Activated T-cell treated with anti-CD3 and anti-CD28 coated beads, Interleukin-2, amount 50 U/mL, for 48 hours (primary cell): ENCODE results near the gene GPR39.

Experiments
- DNase-seq, 2 experiments: peaks; one replicate each; pipeline ENCODE4 v3.0.0-alpha.2; 2020

Gene GPR39

DNA sequence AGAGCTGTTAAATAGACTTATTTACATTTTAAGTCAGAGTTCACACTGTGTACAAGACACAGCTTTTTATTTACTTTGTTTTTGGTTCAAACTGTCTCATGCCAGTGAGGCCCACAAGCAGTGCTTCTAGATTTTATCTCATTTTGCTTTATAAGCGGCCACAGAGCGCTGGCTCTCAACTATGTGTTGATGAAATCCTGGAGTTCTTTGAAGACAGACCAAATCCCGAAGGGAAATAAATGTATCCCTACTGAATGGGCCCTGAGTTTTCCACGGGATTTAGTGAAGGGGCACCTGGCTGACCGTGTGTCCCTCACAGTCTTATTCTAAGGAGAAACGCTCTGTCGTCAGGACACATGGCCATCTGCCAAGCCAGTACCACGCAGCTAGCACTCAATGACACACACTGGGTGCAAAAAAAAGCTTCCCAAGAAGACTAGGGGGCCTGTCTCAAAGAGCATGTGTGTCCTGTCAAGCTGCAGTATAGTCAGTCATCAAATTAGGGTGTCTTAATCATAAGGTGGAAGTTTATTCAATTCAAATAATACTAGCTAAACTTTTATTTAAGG, 230.0 kb downstream of the GPR39 start:
- DNase-seq: no peak

DNA sequence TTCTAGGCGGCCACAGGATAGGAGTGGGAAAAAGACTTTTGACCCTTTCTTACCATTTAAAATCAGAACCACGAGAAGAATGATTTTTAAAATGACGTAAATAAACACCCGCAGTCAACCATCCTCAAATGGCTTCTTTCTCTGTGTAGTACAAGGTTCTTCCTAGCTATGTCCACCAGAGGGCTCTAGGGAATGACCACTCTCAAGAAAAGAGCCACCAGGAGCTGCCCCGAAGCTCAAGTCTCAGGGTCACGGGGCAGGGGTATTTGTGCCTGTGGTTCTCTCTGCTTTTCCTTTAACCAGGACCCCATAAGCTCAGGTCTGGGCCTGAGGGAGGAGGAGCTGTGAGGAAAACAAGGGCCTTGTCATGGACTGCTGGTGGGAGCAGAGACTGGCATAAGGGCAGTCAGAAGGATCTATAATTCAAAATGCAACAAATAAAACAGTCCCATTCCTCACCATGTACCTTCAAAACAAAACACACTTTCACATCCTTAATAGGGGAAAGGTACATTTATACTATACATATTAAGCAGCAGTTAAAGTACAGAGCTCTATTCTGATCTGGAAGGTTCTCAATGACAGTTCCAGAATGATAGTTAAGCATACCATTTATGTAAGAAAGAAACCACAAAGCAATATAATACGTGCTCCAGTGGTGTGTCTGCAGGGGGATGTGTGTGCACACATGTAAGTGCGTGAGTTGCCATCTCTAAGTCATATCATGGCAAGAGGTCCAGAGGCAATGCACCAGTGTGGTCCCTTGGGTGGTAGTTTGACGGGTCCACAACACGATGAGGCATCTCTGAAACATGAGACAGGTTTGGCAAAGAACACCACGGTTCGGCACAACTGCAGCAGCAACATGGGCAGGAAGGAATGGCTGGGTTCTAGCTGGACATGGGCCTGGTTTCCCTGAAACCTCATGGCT, 234.8 kb downstream of the GPR39 start:
- DNase-seq: no peak

DNA sequence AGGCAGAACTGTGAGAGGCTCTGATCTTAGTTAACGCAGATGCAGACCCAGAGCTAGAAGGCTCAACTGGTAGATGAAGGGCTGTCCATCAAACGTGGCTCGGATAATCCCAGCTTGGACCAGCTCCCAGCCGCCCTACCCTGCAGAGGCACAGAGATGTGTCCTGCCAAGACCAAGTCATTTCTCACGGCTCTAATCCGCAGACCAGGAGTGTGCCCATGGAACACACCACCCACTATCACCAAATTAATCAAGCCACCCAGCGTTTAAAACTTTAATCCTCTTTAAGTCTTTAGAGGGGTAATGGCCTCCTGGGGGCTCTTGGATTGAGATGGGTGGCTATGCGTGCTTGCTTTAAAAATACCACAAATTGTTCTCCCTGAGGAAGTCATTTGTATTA, 235.9 kb downstream of the GPR39 start:
- no peak for DNase-seq

DNA sequence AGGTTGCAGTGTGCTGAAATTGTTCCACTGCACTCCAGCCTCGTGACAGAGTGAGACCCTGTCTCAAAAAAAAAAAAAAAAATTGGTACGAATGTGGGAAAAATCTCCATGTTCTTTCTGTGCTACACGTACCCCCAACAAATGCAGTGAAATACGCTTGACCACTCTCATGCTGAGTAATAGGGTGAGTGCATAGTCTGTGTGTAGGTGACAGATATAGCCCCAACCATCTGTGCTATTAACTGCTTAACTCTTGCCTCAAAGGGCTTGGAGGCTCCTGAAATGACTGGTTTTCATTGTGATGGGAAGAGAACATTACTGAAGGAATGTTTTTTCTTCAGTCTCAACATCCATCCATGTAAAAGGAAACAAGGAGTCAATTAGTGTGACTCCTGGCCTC, 237.7 kb downstream of the GPR39 start:
- no peak for DNase-seq

DNA sequence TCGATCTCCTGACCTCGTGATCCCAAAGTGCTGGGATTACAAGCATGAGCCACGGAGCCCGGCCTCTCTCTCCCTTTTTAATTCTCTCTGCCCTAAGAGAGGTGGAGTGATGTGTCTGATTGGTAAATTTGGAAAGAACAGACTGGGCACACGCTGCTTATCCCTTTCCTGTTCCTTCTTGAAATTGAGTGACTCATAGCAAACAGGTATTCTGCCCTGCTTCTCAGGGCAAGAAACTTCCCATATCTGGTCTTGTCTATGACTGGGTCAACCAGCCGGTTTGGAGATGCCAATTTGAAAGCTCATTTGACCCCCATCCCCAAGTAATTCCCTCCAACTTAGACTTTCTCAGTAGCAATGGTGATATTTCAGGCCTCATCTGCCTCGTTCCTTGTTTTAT, 238.4 kb downstream of the GPR39 start:
- no peak for DNase-seq

DNA sequence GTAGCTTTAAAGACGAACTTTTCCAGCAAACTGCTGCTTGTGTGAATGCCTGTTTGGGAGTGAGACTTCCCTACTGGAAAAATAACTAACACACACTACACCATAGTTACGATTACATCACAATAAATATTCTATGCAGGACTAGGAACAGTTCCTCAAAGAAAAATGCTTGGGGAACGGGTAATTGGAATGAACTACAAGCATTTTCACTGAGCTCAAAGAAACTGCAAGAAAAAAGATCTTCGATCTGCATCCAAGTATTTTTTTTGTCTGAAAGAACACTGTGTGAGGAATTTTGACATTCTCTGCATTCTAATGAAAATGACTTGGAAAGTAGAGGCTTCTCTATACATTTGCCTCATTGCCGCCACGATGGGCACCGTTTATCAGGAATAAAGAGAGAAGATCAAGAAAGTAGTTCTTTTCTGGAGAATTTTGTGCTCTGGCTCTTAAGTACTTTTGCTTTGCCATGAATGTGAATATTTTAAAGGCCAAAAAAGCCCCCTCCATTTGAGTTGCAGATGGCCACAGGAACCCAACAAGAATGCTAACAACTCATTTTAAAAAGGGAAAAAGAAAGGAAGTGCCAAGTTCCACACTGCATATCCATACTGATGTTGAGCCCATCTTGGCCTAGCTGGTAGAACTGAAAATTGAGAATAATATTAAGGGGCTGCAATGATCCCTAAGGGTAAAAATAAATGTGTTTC, 239.8 kb downstream of the GPR39 start:
- no peak for DNase-seq

DNA sequence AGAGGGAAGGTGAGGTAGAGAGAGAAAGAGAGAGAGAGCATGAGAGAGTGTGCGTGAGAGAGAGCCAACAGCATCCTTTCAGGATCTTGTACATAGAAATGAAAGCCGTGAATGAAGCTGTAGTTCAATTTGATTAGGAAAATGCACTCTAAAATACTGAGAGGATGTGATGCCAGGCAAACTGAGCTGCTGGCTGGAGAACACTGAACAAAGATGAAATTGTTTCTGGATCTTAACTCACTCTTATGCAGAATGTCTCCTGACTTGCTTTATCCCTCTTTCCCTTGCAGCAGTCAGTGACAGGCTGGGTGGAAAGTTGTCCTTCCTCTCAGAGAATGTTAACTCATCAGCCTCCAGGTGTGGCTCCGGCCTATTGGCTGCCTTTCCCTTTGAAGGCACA, 242.7 kb downstream of the GPR39 start:
- DNase-seq: no peak

DNA sequence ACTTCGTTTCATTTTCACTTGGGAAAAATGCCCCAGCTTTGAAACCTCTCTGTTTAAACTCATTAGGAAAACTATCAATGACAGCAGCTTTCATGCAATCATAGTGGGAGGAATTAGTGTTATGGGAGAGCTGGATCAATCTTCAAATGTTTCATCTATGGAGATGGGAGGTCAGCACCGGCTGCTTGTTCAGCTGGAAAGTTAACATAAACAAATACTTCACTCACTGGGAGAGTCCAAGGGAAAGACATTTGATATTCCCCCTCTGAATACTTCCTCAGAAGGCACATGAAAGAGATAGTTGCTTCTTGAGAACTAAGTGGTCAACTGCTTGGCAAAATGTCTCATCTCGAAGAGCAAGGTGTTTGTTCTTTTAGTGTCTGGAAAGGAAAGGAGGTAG, 246.1 kb downstream of the GPR39 start:
- no peak for DNase-seq

DNA sequence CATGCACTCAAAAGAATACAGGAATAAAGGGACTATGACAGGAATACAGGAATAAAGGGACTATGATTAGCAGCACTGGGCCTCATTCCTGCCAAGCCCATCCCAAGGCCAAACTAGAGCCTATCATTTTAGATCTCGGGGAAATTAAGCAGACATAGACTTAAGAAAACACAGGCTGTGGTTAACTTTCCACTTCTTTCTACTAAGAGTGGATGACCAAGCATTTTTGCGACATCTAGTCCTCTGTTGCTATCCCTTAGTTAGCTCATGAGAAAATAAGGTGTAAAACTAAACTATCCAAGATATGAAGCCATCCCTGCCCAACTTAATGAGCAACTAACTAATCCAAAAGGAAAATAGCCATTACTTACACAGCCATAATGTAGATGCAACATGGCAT, 247.5 kb downstream of the GPR39 start:
- DNase-seq: no peak

DNA sequence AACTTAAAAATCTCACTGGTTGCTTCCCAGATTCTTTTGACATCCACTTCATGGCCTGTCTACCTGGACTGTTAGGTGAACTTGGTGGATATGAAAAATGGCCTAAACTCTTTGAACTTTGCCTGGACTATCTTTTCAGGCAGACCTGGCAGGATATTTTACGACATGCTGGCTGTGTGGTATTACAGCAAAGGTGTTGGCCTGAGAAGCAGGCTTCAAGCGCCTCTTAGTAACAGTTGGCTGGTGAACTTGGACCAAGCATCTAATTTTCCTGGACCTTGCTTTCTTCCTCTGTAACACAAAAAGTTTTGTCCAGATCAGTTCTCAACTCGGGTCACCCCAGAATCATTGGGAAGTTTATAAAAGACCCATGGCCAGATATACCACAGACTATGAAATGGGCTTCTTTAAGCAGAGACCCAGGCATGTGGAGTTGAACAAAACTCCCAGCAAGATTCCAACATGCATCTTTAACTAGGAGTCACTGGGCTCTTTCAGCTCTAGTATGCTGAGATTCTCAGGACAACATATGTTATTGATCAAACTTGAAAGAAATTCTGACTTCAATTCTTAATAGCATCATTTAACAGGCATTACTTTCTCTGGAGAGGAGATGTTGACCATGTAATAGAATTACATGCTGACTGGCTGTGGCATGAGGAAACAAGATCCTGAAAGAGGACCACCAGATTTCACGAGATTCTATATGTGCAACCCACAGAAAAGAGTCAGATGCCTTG, 249.0 kb downstream of the GPR39 start:
- no peak for DNase-seq

DNA sequence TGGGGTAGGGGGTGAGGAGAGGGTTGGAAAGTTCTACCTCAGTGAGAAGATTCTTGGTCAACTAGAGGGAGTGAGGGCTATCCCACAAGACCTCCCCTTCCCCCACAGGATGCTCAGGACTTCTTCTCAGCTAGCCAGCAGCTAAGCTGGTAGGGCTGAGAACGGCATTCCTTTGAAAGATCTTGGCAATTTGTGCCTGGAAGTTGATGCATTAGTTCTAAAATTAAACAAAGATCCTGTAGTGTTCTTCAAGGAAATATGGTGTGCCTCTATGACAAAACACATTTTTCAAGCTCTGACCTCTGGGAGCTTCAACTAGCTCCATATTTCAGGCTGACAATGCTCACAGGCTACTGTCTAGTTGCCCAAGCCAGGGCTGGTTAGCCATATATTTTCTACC, 251.1 kb downstream of the GPR39 start:
- no peak for DNase-seq

DNA sequence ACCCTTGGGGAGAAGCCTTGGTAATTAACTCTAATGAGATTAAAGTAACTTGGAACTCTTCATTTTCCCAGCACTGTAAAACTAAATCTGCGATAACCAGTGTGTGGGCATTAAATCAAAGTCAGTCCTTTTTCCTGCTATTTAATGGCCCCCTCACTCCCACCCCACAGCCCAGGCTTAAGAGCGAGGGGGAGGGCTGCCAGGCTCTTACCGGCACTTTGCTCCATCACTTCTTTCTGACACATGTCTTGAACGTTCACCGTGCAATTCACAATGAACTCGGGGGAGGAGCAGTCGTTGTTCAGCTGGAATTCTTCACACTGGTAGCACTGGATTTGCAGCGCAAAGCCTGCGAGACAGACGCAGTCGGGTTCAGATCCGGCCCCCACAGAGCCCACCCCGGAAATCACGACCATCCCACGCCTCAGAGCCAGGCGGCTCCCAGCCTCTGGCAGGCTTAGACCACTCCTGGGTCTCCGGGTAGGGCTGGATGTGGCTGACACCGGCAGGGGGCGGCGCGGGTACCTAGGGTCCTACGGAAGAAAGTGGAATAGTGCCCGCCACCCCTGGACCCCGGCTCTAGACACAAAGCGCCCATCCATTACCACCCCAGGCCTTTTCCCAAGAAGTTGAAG, 251.7 kb downstream of the GPR39 start:
- peak in 1 of 2 experiments; percentile 12 for DNase-seq

DNA sequence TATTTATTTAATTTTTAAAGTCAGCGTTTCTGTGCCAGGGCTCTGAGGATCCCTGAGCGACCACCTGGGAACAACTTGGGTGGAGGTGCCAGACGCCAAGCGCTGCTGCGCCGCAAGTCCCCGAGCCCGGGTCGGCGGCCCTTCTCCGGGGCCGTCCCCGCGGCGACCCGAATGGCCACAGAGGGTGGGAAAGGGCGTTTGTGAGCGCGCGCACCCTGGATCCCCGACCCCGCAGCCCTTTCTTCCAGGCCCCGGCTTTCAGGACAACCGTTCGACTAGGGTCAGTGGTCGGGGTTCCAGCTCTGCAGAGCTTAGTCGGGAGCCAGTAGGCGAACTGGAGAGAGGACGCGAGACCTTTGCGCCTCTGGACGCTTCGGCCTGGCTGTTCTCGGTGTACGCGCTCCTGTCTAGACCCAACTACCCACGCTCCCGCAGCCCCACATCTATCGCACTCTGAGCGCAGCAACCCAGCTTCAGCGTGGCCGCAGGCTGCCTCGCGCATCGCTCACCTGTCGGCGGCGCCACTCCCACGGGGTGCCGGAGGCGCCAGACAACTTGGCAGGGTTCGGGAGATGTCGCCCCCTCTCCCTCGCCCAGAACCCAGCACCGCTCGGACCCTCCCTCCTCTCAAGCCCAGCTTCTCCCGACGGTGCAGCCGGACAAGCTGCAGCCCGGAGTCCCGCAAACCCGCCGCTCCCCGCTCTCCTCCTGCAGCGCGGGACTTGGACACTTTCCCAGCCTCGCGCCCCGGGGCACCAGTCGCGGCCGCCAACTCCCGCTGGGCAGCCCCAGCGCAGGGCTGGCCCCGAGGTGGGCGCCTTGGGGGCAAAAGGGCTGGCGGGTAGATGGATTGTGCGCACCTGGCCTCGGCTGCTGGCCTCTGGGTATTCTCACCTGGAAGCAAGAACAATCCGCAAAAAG, 252.6 kb downstream of the GPR39 start:
- peak in 1 of 2 experiments; percentile 11 for DNase-seq

DNA sequence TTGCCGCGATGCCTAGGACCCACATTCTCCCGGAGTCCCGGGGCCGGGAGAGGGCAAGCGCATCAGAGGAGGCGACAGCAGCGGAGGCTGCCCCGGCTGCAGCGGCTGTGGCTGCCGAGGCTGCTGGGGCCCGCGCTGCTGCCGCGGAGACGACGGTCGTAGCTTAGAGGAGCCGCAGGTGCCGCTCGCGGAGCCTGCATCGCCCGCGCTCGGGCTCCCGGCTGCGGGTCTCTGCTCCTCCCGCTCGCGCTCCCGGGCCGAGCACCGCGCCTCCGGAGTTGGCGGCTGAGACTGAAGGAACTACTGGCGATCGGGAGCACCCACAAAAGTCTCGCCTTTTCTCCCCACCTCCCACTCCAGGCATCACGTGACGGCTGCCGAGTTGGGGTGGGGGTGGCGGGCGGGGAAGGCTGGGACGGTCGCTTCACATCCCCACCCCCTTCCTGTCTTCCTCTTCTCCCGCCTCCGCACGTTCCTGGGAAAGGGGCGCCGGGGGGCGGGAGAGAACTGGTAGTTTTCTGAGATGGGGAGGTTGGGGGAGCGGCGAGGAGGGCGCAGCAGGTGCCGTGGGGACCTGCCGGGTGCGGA, 253.4 kb downstream of the GPR39 start, which contains the start of gene LYPD1:
Gene LYPD1, minus strand, starts transcription at position 298 of the 588 bp plus-strand sequence. Its CDS starts 273 bp downstream, at position 25.
- DNase-seq: peak in 1 of 2 experiments; percentile 14

DNA sequence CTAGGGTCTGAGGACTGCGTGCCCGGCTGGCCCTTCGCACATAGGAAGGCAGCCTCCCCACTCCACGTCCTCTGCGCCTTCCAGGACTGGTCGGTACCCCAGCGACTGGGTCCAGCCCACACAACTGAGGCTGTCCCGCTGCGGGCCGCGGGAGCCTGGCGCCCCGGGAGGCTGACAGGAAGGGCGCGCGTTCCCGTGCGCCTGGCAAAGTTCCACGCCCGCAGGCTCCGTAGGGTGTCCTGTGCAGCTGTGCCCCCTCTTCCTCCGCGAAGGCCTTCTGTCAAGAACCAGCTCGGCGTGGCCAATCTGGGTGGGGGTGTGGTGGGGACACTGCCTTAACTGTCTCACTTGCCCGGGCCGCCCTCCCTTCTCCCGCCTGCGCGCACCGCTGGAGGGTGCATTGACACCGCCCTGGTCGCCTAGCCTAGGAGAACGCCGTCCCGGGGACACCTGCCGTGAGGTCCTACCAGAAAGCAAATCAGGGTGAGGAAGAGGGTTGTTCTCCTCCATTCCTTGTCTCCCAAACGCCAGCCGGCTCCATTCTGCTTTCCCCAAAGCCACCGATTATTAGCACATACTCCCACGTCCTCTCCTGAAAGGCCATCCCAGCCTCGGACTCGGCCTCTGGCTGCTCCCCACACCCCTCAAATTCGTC, 254.0 kb downstream of the GPR39 start:
- peak in 1 of 2 experiments; percentile 11 for DNase-seq

DNA sequence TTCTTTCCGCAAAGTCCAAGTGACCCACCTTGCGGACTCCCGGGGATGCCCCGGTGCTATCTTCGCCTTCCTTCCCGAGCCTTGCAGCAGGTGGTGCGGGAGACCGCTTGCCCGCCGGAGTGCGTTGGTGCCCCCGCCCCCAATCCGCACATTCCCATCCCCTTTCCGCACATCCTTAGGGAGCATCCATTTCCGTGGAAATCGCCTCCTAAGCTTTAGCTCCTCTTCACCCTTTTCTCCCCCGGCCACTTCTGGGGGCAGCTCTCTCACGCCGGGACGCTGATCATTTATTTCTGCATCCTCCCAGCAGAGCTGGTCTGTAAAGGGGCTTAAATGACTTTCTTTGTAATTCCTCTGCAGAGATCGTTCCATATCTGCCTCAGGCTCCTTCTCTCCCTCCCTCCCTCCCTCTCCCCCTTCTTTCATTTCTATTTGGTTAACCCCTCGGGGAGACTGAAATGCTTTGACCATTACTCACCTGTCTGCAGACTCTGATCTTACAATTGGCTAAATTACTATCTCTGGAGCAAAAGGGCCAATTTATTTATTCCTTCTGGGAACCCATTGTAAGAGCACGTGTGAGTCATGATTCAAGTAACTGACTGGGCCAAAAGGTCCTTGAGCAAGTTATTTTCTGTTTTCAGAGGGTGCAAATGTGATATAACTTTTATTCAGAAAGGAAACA, 254.7 kb downstream of the GPR39 start:
- no peak for DNase-seq

DNA sequence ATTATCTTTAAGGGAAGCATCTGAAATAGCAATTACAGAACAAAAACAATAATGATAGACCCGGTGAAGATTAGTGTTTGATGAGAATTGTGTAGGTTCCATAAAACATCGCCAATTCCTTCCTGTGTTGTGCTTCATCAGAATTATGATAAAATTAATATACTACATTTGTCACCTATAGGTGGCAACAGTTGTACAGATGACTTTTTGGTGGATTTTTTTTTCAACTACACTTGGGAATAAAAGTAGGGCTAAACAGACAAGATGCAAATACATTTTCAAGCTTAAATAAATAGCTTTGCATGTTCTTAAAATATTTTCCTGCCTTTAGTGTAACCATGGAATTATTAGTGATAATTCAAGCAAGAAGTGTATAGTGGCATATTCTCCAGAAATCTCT, 260.4 kb downstream of the GPR39 start:
- no peak for DNase-seq

DNA sequence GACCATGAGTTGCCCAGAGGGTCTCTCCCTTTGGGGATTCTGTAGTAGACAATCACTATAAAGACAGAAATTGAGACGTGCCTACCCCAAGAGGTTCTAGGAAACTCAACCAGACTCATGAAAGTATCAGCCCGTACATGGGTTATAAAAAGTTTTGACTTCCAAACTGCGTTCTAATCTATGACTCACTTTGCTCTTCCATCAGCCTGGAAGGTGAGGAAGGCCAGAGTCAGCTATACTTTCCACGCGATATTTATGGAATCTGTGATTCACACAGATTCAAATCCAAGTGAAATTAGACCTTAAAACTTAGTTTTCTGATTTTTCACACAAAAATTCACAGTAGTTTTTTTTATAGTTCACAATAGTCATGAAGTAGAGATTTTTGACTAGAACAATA, 261.1 kb downstream of the GPR39 start:
- no peak for DNase-seq

DNA sequence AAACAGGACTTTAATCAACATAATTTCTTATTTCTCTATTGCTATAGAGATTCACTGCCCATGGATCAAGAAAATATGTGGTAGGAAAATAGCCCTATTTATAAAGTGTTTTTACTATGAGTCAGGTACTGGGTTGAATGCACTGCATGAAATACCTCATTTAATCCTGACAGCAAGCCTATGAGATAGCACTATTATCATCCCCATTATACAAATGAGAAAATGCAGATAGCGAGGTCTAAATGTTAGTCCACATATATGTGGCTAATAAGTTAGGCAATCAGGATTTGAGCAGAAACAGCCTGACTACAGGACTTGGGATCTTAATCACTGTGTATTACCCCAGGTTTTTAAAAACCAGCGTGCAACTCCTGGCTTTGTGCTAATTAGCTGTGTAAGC, 261.9 kb downstream of the GPR39 start:
- DNase-seq: no peak

DNA sequence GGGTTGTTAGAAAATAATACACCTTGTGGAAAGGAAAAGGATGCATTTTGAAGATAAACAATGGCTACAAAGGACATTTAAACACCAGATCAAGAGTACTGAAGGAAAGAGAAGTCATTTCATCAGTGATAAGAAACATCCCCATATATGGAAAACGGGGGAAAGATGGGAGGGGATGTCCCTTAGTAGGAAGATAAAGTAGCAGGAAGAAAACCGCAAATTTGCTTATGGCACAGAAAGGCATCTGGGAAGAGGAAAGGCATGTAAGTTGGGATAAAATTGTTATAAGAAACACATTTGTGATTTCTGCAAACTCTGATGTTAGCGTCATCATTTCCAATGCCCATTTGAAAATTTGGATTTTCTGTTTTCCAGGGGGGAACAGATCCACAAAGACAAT, 263.9 kb downstream of the GPR39 start:
- DNase-seq: no peak
